DMS153 treated with DMSO at 0.1 percent for 48 hours (cell line): ENCODE measurements around the gene GGCX.

Experiments used
- DNase-seq: peaks from one replicate; lab custom pipeline; 2025; ENCODE audit not compliant: unreplicated experiment; lab: John Stamatoyannopoulos, UW

Gene GGCX

DNA sequence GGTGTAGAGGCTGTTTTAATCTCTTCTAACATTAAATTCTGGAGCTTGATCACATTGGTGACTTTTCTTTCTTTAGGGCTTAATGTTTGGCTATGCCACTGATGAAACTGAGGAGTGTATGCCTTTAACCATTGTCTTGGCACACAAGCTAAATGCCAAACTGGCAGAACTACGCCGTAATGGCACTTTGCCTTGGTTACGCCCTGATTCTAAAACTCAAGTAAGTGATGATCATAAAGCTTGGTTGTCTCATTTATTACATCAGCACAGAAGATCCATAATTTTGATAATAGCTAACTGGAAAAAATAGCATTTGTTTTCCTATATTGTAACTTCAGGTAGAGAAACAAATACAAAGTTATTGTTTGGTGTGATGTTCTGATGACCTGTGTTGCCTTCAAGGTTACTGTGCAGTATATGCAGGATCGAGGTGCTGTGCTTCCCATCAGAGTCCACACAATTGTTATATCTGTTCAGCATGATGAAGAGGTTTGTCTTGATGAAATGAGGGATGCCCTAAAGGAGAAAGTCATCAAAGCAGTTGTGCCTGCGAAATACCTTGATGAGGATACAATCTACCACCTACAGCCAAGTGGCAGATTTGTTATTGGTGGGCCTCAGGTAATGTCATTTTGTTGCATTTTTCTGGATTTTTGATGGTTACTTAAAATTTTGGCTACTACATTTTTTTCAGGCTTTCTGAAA is 19.4 kb downstream of the GGCX start:
- no peak for DNase-seq

DNA sequence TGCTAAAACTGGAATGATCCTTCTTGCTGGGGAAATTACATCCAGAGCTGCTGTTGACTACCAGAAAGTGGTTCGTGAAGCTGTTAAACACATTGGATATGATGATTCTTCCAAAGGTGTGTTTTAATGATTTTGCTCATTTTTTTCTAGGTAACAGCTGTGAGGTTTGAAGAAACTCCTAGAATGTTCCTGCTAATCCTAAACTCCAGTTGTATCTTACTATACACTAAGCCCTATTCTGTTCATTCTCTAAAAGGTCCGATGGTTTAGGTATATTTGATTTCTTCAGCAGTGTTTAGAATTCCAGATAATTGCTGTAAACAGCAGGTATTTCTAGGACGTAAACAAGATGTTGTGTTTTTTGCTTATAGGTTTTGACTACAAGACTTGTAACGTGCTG is 20.0 kb downstream of the GGCX start:
- no peak for DNase-seq

- DNase-seq, result no peak
Measured at GRCh38 chr2:85540133-85540648, 21.1 kb downstream of the GGCX start.

- DNase-seq, result no peak
Measured at GRCh38 chr2:85539361-85540132, 21.7 kb downstream of the GGCX start.

DNA sequence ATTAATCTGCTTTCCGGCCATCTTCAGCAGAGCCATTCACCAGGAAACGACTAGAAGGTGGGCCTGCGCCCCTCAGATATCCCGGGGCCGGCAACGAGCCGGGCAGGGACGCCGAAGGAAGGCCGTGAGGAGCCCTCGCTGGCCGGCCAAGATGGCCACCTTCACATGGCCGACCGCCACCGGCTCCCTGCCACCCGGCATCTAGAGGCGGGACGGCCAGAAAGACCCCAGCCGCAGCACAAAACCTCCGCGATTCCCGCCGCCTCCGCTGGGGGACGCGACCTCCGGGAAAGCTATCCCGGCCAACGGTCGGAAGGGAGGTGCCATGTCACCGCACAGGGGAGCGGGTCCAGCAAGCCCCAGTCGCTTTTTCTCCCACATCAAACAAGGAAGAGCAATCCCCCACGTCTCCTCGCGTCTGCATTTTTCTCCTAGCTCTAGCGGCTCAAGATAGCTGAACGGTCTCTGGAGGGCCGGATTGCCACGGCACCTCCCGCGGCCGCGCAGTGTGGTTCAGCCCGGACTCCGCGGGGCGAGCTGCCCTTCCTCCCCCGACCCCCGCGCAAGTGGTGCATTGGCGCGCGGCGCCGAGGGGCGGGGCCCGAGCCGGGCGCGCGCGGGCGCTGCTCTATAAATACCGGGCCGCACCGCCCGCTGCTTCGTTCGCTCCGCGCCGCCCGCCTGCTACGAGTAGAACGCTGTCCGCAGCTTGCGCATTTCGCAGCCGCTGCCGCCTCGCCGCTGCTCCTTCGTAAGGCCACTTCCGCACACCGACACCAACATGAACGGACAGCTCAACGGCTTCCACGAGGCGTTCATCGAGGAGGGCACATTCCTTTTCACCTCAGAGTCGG is 22.6 kb downstream of the GGCX start, which contains the start of gene MAT2A:
Gene MAT2A (plus strand): TSS at position 662 of the 854 bp plus-strand sequence. CDS start 120 bp downstream, at position 782.
- DNase-seq, result peak; percentile 94

DNA sequence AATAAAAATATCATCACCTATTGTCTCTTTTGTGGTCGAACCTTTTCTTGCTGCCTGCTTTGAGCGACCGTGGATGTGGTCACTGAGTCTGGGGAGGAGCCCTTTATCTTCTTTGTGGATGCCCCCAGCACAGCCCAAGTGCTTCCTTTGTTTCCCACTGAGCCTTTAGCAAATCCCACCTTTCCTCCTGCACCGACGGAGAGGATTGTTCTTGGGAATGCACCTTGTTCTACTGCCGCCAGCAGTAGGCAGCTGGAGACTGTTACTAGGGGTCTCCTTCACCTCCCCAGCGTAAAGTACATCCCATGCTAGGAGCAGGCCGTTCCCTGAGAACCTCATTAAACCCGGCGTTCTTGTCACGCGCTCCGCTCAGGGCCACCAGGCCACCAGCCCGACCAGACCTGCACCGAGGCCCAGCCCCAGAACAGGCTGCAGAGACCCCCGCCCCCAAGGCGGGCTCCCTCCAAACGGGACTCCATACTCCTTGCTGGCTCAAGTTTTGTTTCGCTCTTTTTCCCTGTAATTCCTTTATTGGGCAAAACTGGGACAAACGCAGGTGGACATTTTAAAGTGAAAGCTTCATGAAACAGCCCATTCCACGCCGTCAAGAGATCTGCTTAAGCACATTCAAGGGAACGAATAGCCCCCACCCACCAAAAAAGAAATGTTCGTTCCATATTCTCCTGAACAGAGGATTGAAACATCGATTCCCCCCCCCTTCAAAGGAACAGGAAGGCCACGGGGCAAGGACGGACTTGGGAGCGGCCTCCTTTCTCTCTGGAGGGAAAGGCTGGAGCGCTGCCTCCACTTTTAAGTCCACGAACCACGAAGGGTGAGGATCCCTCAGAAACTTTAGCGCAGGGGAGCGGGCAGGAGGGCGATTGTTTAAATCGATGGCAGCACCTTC is 23.4 kb downstream of the GGCX start:
- DNase-seq, result peak; percentile 38

GRCh38 chr2:85536479-85536878 is 24.8 kb downstream of the GGCX start:
- DNase-seq, result no peak

DNA sequence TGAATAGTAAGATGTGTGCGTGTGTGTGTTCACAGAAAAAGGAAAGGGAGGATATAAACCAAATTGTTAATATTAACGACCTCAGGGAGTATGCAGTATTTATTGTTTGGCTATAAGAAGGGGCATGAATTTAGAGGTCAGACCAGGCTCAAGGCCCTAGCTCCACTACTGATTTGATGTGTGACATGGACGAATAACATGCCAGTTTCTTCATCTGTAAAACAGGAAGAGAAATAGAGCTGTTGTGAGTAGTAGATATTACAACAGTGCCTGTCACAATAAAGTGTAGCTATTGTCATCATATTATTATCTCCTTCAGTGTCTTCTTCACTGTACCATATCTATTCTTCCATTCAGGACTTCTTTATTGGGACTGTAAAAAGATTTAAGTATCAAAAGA is 26.4 kb downstream of the GGCX start:
- DNase-seq, result no peak

DNA sequence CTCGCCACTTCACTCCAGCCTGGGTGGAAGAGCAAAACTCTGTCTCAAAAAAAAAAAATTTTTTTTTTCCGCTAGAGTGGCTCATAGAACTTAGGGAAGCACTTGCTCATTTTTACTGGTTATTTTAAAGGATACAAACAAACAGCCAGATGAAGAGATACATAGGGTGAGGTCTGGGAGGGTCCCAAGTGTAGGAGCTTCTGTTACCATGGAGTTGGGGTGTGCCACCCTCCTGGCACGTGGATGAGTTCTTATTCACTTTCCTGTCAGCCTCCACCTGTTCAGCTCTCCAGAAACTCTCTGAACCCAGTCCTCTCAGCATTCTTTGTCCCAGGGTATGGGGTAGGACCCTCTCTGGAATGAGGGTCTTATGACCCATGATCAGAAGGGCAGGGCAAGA is 27.2 kb downstream of the GGCX start:
- no peak for DNase-seq

DNA sequence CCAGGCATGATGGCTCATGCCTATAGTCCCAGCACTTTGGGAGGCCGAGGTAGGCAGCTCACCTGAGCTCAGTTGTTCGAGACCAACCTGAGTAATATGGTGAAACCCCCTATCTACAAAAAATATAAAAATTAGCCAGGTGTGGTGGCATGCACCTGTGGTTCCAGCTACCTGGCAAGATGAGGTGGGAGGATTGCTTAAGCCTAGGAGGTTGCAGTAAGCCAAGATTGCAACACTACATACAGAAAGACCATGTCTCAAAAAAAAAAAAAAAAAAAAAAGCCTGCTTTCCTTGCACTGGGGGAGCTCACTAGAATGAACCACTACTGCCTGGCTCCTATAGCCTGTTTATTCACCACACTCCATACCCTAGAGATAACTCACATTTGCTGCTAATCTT is 29.7 kb downstream of the GGCX start:
- no peak for DNase-seq

GRCh38 chr2:85529809-85530208 is 31.5 kb downstream of the GGCX start:
- DNase-seq, result no peak

DNA sequence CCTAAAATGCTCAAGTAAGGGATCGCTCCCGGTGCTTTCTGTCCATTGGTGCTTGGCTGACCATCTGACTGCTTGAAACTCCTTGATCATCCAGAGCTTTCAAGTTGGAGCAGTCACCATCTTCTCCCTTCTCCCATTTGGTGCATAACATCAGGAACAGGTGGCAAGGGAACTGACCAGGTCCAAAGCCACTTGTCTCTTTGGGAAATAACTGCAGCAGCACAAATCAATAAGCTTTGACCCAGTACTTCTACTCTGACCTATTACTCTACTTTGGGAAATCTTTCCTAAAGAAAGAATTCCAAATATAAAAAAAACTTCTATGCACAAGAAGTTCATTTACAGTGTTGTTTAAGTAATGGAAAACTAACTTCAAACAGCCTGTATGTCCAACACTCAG is 32.9 kb downstream of the GGCX start:
- no peak for DNase-seq

DNA sequence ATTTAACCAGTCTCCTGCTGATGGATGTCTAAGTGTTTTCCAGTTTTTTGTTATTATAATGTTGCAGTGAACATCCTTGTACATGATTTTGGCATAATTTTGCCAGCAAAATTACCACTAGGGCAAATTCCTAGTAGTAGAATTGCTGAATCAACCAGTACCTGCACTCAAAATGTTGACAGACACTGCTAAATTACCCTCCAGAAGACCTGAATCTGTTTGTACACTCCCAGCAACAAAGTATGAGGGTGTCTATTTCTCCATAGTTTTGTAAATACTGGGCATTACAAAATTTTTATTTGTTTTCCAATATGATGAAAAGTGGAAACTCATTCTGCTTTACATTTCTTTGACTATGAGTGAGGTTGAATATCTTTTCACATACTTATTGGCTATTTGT is 33.5 kb downstream of the GGCX start:
- no peak for DNase-seq

GRCh38 chr2:85525567-85525966 is 35.7 kb downstream of the GGCX start:
- DNase-seq, result no peak

DNA sequence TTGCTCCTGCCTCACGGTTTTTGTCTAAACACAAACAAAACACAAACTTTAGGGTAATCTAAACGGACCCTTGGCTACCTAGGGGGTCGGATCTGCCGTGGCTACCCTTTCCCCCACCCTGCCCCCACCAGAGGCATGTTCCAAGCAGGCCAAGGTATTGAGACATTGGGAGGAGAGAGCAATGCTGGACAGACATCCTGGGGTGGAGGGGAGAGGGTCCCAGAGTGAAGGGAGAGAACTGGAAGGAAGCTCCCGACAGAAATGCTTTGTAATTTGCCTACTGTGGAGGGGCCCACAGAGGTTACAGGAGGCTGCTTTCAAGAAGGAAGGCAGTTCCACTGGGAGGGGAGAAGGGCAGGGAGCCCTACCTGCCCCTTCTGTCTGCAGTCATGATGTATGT is 36.3 kb downstream of the GGCX start:
- no peak for DNase-seq

GRCh38 chr2:85524336-85524908 is 36.9 kb downstream of the GGCX start:
- DNase-seq, result no peak

- no peak for DNase-seq
Measured at GRCh38 chr2:85523903-85524335, 37.4 kb downstream of the GGCX start.

DNA sequence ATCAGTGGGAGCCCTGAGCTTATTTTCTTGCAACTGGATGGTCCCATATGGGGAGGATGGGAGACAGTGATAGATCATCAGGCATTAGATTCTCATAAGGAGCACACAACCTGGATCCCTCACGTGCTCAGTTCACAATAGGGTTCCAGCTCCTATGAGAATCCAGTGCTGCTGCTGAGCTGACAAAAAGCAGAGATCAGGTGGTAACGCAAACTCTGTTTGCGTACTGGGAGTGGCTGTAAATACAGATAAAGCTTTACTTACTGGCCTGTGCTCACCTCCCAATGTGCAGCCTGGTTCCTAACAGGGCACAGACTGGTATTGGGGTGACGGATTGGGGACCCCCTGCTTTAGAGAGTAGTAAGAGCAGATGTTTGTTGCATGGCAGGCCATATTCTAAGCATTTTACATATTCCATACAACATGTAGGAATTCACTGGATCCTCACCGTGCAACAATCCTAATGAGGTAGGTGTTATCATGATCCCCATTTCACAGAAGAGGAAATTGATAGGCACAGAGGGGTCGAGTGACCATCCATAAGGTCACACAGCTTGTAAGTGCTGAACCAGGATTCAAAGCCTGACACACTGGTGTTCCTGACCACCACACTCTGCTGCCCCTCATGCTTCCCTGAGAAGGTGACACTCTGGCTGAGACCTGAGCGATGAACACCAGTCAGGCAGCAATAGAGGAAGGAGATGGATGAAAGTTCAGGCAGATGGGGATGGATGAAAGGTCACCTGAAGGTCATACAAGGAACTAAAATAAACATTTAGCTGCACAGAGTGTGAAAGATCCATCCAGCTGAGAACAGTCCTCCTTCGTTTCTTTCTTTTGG is 38.0 kb downstream of the GGCX start:
- no peak for DNase-seq

- DNase-seq, result no peak
Measured at GRCh38 chr2:85522090-85522647, 39.1 kb downstream of the GGCX start.
